Epithelial cell of esophagus (primary cell): ENCODE results near the gene OSBPL2.
A peak's percentile ranks its signal among the peaks of the same experiment; 100 is the strongest.

Experiments
- DNase-seq: peaks from one replicate; pipeline ENCODE4 v3.0.0; 2010; ENCODE audit warnings: low read depth
- H3K4me3 ChIP-seq: 2 replicates; pipeline ENCODE4 v1.5.1; 2011; ENCODE audit warnings: mild to moderate bottlenecking, low read length, control low read depth
- TF ChIP-seq, protein P1 (sequence below): IDR thresholded peaks from 2 replicates; pipeline ENCODE4 v1.5.1; 2011; ENCODE audit warnings: low read depth, mild to moderate bottlenecking, low read length, control low read depth, inconsistent platforms; ENCODE audit not compliant: insufficient read depth; ENCODE audit errors: missing control alignments

Gene OSBPL2

DNA sequence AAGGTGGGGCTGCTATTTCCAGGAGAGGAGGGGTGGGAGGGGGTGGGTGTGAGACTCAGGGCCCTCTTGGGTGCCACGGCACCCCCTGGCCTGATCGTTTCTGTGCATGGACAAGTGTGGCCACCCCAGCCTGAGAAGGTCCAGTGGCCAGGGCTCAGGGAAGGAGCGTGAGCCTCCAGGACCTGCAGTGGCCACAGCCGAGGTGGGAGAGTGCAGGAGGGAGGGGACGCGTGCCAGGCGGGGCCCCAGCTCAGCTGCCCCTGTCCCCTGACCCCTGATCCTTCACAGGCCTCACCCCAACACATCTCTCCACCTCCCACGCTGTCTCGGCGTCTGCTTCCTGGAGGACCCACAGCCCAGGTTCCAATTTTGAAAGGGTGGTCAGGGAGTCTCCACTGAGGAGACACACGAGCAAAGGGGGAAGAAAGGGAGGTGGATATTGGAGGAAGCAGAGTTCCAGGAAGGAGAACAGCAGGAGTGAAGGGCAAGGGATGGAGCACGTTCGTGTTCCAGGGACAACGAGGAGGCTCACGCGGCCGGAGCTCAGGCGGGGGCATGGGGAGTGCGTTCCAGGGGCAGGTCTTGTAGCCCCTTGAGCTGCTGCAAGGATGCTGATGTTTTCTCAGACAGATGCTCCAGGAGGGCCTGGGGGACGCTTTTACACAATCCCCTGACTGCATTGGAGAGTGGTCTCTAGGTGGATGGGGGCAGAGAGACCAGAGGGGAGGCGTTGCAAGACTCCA, 14.0 kb upstream of the OSBPL2 start:
- DNase-seq = no peak
- TF ChIP-seq, protein P1, sequence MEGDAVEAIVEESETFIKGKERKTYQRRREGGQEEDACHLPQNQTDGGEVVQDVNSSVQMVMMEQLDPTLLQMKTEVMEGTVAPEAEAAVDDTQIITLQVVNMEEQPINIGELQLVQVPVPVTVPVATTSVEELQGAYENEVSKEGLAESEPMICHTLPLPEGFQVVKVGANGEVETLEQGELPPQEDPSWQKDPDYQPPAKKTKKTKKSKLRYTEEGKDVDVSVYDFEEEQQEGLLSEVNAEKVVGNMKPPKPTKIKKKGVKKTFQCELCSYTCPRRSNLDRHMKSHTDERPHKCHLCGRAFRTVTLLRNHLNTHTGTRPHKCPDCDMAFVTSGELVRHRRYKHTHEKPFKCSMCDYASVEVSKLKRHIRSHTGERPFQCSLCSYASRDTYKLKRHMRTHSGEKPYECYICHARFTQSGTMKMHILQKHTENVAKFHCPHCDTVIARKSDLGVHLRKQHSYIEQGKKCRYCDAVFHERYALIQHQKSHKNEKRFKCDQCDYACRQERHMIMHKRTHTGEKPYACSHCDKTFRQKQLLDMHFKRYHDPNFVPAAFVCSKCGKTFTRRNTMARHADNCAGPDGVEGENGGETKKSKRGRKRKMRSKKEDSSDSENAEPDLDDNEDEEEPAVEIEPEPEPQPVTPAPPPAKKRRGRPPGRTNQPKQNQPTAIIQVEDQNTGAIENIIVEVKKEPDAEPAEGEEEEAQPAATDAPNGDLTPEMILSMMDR = no peak
- H3K4me3 ChIP-seq = no peak overlapping the region

- DNase-seq = no peak
- H3K4me3 ChIP-seq = no peak overlapping the region
- TF ChIP-seq, protein P1 = no peak
Observed at GRCh38 chr20:62225026-62225425, 13.3 kb upstream of the OSBPL2 start.

DNA sequence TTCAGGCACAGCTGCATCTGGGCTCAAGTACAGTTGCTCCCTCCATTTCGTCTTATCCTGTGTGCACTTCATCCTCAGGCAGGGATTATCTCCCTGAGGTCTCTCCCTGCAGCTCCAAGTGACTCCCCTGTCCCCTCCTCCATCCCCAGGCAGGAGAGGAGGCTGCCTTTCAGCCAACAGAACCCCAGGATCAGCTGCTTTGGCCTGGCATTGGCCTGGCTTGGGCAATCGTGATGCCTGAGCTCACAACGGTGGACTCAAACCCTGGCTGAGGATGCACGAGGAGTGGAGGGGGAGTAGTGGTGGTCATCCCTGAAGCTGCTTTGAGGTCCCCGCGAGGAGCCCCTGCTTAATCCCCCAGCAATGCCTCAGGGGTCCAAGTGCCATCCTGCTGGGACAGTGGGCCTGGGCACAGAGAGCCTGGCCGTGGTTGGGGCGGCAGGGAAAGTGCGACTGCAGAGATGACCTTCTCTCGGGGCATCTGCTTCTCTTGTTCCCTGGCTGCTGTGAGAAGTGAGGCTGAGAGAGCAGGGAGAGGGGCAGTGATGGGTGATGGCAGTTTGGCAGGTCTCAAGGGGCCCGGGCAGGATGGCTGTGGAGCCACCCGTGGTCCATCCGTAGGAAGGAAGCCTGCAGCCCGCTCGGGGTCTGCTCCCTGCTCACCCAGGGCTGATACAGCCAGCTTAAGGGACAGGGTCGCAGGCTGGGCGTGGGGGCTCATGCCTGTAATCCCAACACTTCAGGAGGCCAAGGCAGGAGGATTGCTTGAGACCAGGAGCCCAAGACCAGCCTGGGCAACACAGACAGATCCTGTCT, 12.3 kb upstream of the OSBPL2 start:
- TF ChIP-seq, protein P1 = no peak
- H3K4me3 ChIP-seq = no peak overlapping the region
- no peak for DNase-seq

DNA sequence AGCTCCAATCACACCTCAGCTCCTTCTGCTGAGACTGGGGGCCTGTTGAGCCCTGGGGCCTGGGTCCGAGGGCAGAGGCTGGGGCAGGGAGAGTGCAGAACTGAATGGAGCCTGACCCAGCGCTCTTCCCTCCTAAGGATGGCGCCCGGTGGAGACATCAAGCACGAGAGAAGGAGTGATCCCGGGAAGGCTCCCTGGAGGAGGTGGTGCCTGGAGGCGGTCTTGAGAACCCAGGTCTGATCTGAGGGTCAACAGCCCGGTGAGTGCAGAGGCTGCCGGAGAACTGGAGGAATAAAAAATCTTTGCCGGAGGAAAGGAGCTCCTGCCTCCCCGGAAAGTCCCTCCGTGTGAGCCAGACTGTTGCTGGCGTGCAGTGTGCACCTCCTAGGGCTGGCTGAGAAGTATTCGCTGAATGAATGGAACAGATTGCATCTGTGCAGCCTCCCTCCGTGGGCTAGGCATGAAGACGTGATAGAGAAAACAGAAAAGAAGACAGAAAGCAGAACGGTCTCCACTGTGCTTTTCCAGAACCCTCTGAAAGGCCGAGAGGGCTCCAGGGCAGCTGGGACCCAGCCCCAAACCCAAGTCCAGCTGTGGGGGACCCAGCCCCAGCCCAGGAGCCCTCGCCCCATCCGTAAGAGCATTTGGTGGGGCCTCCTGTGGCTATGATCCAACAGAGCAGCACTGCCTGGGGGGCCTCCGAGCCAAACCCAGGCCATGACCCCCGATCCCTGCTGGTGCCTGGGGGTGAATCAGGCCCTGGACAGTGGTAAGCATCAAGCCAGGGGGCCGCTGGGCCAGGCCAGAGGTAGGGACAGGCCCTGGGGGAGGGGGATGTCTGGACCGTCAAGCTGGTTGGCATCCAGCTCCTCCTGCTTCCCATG, 11.4 kb upstream of the OSBPL2 start:
- TF ChIP-seq, protein P1 = no peak
- no peak for DNase-seq
- H3K4me3 ChIP-seq = no peak overlapping the region

GRCh38 chr20:62227591-62227976, 10.7 kb upstream of the OSBPL2 start:
- TF ChIP-seq, protein P1 = no peak
- no peak overlapping the region for H3K4me3 ChIP-seq
- no peak for DNase-seq

GRCh38 chr20:62227977-62228958, 10.1 kb upstream of the OSBPL2 start:
- DNase-seq = peak; percentile 31
- TF ChIP-seq, protein P1 = no peak
- H3K4me3 ChIP-seq = no peak overlapping the region
